GM21619 (cell line): ENCODE results near the gene TBC1D22A.

Experiments used
- ATAC-seq: cut with Tn5 transposase; IDR thresholded peaks from one replicate; pipeline ENCODE4 v1.9.1; 2021; ENCODE audit not compliant: unreplicated experiment

The TBC1D22A gene

GRCh38 chr22:47036936-47037485, 274.6 kb downstream of the TBC1D22A start:
- ATAC-seq: no peak

- no peak for ATAC-seq
Observed at GRCh38 chr22:47038206-47038835, 275.9 kb downstream of the TBC1D22A start.

GRCh38 chr22:47039356-47039755, 276.9 kb downstream of the TBC1D22A start:
- ATAC-seq: no peak

GRCh38 chr22:47040486-47041270, 278.2 kb downstream of the TBC1D22A start:
- no peak for ATAC-seq

- no peak for ATAC-seq
Observed at GRCh38 chr22:47041271-47042115, 279.0 kb downstream of the TBC1D22A start.

- no peak for ATAC-seq
Observed at GRCh38 chr22:47042116-47042825, 279.8 kb downstream of the TBC1D22A start.

- no peak for ATAC-seq
Observed at GRCh38 chr22:47042861-47043496, 280.5 kb downstream of the TBC1D22A start.

- ATAC-seq: no peak
Observed at GRCh38 chr22:47043835-47044721, 281.6 kb downstream of the TBC1D22A start.

- ATAC-seq: no peak
Observed at GRCh38 chr22:47044722-47045535, 282.5 kb downstream of the TBC1D22A start.

GRCh38 chr22:47045691-47046410, 283.4 kb downstream of the TBC1D22A start:
- no peak for ATAC-seq

- no peak for ATAC-seq
Observed at GRCh38 chr22:47046411-47047065, 284.1 kb downstream of the TBC1D22A start.

GRCh38 chr22:47047321-47048122, 285.1 kb downstream of the TBC1D22A start:
- ATAC-seq: no peak

GRCh38 chr22:47048123-47049077, 285.9 kb downstream of the TBC1D22A start:
- ATAC-seq: no peak

- ATAC-seq: no peak
Observed at GRCh38 chr22:47049078-47049624, 286.7 kb downstream of the TBC1D22A start.
